ENCODE results near the gene RRM2.
A peak's percentile ranks its signal among the peaks of the same experiment; 100 is the strongest.

RRM2 gene

GRCh38 chr2:10084223-10084865 is 38.2 kb upstream of the RRM2 start:
- TF ChIP-seq GATA2 (IDR thresholded peaks at IDR 0.05; ENCODE audit: low read depth, low read length), result no peak
- TF ChIP-seq GATA3 (IDR thresholded peaks at IDR 0.05; ENCODE audit: low read depth, low read length), result no peak

- TF ChIP-seq GATA3 (IDR thresholded peaks at IDR 0.05; ENCODE audit: low read depth, low read length) (no peak), GATA2 (IDR thresholded peaks at IDR 0.05; ENCODE audit: low read depth, low read length) (no peak)
Measured at GRCh38 chr2:10085043-10085667, 37.4 kb upstream of the RRM2 start.

GRCh38 chr2:10085668-10086059 is 36.9 kb upstream of the RRM2 start:
- no peak for TF ChIP-seq GATA2 (IDR thresholded peaks at IDR 0.05; ENCODE audit: low read depth, low read length)
- no peak for TF ChIP-seq GATA3 (IDR thresholded peaks at IDR 0.05; ENCODE audit: low read depth, low read length)

- no peak for TF ChIP-seq GATA2 (IDR thresholded peaks at IDR 0.05; ENCODE audit: low read depth, low read length)
- no peak for TF ChIP-seq GATA3 (IDR thresholded peaks at IDR 0.05; ENCODE audit: low read depth, low read length)
Measured at GRCh38 chr2:10086950-10087349, 35.6 kb upstream of the RRM2 start.

GRCh38 chr2:10087360-10087759 is 35.2 kb upstream of the RRM2 start:
- no peak for TF ChIP-seq GATA3 (IDR thresholded peaks at IDR 0.05; ENCODE audit: low read depth, low read length)
- TF ChIP-seq GATA2 (IDR thresholded peaks at IDR 0.05; ENCODE audit: low read depth, low read length), result no peak

- TF ChIP-seq GATA2 (IDR thresholded peaks at IDR 0.05; ENCODE audit: low read depth, low read length) (no peak), GATA3 (IDR thresholded peaks at IDR 0.05; ENCODE audit: low read depth, low read length) (no peak)
Measured at GRCh38 chr2:10089565-10090190, 32.9 kb upstream of the RRM2 start.

- TF ChIP-seq GATA2 (IDR thresholded peaks at IDR 0.05; ENCODE audit: low read depth, low read length) (no peak), GATA3 (IDR thresholded peaks at IDR 0.05; ENCODE audit: low read depth, low read length) (no peak)
Measured at GRCh38 chr2:10091182-10091888, 31.2 kb upstream of the RRM2 start.

GRCh38 chr2:10094271-10094814 is 28.2 kb upstream of the RRM2 start:
- TF ChIP-seq GATA3 (IDR thresholded peaks at IDR 0.05; ENCODE audit: low read depth, low read length) (no peak), GATA2 (IDR thresholded peaks at IDR 0.05; ENCODE audit: low read depth, low read length) (peak; percentile 64)

- TF ChIP-seq GATA2 (IDR thresholded peaks at IDR 0.05; ENCODE audit: low read depth, low read length) (no peak), GATA3 (IDR thresholded peaks at IDR 0.05; ENCODE audit: low read depth, low read length) (no peak)
Measured at GRCh38 chr2:10095175-10095574, 27.4 kb upstream of the RRM2 start.

- no peak for TF ChIP-seq GATA2 (IDR thresholded peaks at IDR 0.05; ENCODE audit: low read depth, low read length)
- TF ChIP-seq GATA3 (IDR thresholded peaks at IDR 0.05; ENCODE audit: low read depth, low read length), result no peak
Measured at GRCh38 chr2:10096641-10097040, 25.9 kb upstream of the RRM2 start.

GRCh38 chr2:10097352-10098148 is 25.0 kb upstream of the RRM2 start:
- TF ChIP-seq GATA2 (IDR thresholded peaks at IDR 0.05; ENCODE audit: low read depth, low read length) (no peak), GATA3 (IDR thresholded peaks at IDR 0.05; ENCODE audit: low read depth, low read length) (no peak)

- no peak for TF ChIP-seq GATA3 (IDR thresholded peaks at IDR 0.05; ENCODE audit: low read depth, low read length)
Measured at GRCh38 chr2:10101491-10101890, 21.0 kb upstream of the RRM2 start.

- no peak for TF ChIP-seq GATA2 (IDR thresholded peaks at IDR 0.05; ENCODE audit: low read depth, low read length)
Measured at GRCh38 chr2:10103179-10103578, 19.4 kb upstream of the RRM2 start.

- no peak for TF ChIP-seq GATA3 (IDR thresholded peaks at IDR 0.05; ENCODE audit: low read depth, low read length)
- no peak for TF ChIP-seq GATA2 (IDR thresholded peaks at IDR 0.05; ENCODE audit: low read depth, low read length)
Measured at GRCh38 chr2:10109311-10109710, 13.2 kb upstream of the RRM2 start.
